K562 (cell line): Measurements from ENCODE around the gene AP1S3. TPM values are rescaled to one million over a fixed set of nuclear protein-coding genes. Genes with fewer than 3 reads are reported as not detected.

ENCODE experiments used
- ATAC-seq: fragments of 200-7000 bp; cut with Tn5 transposase; 3 replicates; pipeline ENCODE4 v1.9.1; 2020; ENCODE audit warnings: moderate library complexity
- BruUV-seq: library from RNA; stranded (reverse); fragments of 400-500 nt; replicated peaks from 2 replicates; lab custom pipeline; 2021; lab: Mats Ljungman, UMichigan
- CTCF ChIA-PET: fragments of 300-600 bp; formaldehyde crosslinking; extraction: SDS; loops from one replicate; lab custom pipeline; 2021; ENCODE audit warnings: low intra/inter-chr PET ratio; lab: Yijun Ruan, JAX
- POLR2A ChIA-PET: fragments of 300-600, 350-650 bp; sonication (Branson Sonifier 250); formaldehyde crosslinking; extraction: SDS; loops from one replicate; lab custom pipeline; 2021; ENCODE audit warnings: antibody characterized with exemption, inconsistent platforms; lab: Yijun Ruan, JAX
- DNase-seq, 4 experiments: peaks; one replicate each; pipeline versions ENCODE4 v3.0.0 to v3.0.0-alpha.2; 2011 to 2018; ENCODE audit warnings: low spot score in 3 of 4, mixed read lengths in 3 of 4; ENCODE audit errors: extremely low read depth in 1 of 4
- FAIRE-seq: peaks from 2 replicates; lab custom pipeline; 2011; peaks lifted over from hg19 to GRCh38; lab: Jason Lieb, UNC
- H2AFZ ChIP-seq: 2 replicates; pipeline ENCODE4 v1.6.0; 2011; ENCODE audit warnings: low read depth, low read length, control low read depth, inconsistent platforms
- H3K27ac ChIP-seq: fragments of 200-600 bp; 3 replicates; pipeline ENCODE4 v1.8.0; 2011; ENCODE audit warnings: low read depth, mild to moderate bottlenecking, control low read depth, inconsistent platforms, low read length, moderate library complexity, mixed read lengths; ENCODE audit errors: extremely low read depth
- H3K27me3 ChIP-seq, 2 experiments: fragments of 300-600 bp in 1 of 2; 2 replicates in 1 of 2; 3 replicates in 1 of 2; pipeline versions ENCODE4 v1.6.0 to v1.8.0; 2011; ENCODE audit warnings: inconsistent platforms in 2 of 2, low read length in 2 of 2, mild to moderate bottlenecking in 1 of 2, mixed read lengths in 1 of 2, moderate library complexity in 1 of 2; ENCODE audit not compliant: control insufficient read depth in 2 of 2, insufficient read depth in 2 of 2
- H3K36me3 ChIP-seq: fragments of 300-600 bp; 3 replicates; pipeline ENCODE4 v1.8.0; 2011; ENCODE audit warnings: mild to moderate bottlenecking, low read length, inconsistent platforms; ENCODE audit not compliant: control insufficient read depth, insufficient read depth
- H3K4me1 ChIP-seq, 2 experiments: fragments of 200-600 bp in 1 of 2; replicated peaks in 1 of 2; 2 replicates in 1 of 2; 3 replicates in 1 of 2; pipeline versions ENCODE4 v1.5.1 to v1.8.0; 2011; ENCODE audit warnings: inconsistent platforms in 2 of 2, low read length in 2 of 2, mild to moderate bottlenecking in 1 of 2, mixed read lengths in 1 of 2, moderate library complexity in 1 of 2; ENCODE audit not compliant: control insufficient read depth in 2 of 2, insufficient read depth in 2 of 2
- H3K4me2 ChIP-seq: 2 replicates; pipeline ENCODE4 v1.6.1; 2011; ENCODE audit warnings: low read length, control low read depth, inconsistent platforms, mixed read lengths; ENCODE audit not compliant: insufficient read depth
- H3K4me3 ChIP-seq: fragments of 200-600 bp; sonication (generic), shearing (Covaris generic); 2 replicates; pipeline ENCODE4 v1.5.1; 2016; ENCODE audit warnings: control low read depth, inconsistent platforms
- H3K79me2 ChIP-seq: fragments of 200-600 bp; 3 replicates; pipeline ENCODE4 v1.8.0; 2011; ENCODE audit warnings: low read length, inconsistent platforms; ENCODE audit not compliant: control insufficient read depth, insufficient read depth
- H3K9ac ChIP-seq, 2 experiments: 2 replicates each; pipeline versions ENCODE4 v1.6.0 to v1.6.1; 2011; ENCODE audit warnings: low read depth in 2 of 2, low read length in 2 of 2, control low read depth in 1 of 2, inconsistent platforms in 1 of 2, mild to moderate bottlenecking in 1 of 2, mixed read lengths in 1 of 2; ENCODE audit not compliant: insufficient read depth in 1 of 2
- H3K9me1 ChIP-seq: one replicate; pipeline ENCODE4 v1.6.0; 2011; ENCODE audit warnings: inconsistent platforms, mild to moderate bottlenecking, low read length, moderate library complexity; ENCODE audit not compliant: control insufficient read depth, insufficient read depth
- H3K9me3 ChIP-seq: replicated peaks from 2 replicates; pipeline ENCODE4 v1.5.1; 2011; ENCODE audit warnings: low read depth, low read length, inconsistent platforms; ENCODE audit not compliant: control insufficient read depth, insufficient read depth
- H4K20me1 ChIP-seq: replicated peaks from 2 replicates; pipeline ENCODE4 v1.6.1; 2011; ENCODE audit warnings: low read length, inconsistent platforms, mixed read lengths; ENCODE audit not compliant: control insufficient read depth, insufficient read depth
- ELF2 ChIP-seq: fragments of 250-450 bp; sonication (Bioruptor Pico); IDR thresholded peaks from 2 replicates; pipeline ENCODE4 v1.5.0; 2021; ENCODE audit warnings: mild to moderate bottlenecking
- HMGN3 ChIP-seq: IDR thresholded peaks from 2 replicates; pipeline ENCODE4 v1.6.1; 2011; ENCODE audit warnings: borderline replicate concordance, low read depth, mild to moderate bottlenecking, mixed read lengths, low read length; ENCODE audit not compliant: insufficient read length; ENCODE audit errors: extremely low read depth
- NFIX ChIP-seq: fragments of 250-450 bp; sonication (Bioruptor Pico); IDR thresholded peaks from 2 replicates; pipeline ENCODE4 v1.4.0; 2020; ENCODE audit warnings: low read depth, mild to moderate bottlenecking, moderate library complexity
- PHB ChIP-seq: fragments of 250-450 bp; sonication (Bioruptor Pico); IDR thresholded peaks from 2 replicates; pipeline ENCODE4 v1.5.0; 2021
- PML ChIP-seq: IDR thresholded peaks from 2 replicates; pipeline ENCODE4 v1.6.1; 2012; ENCODE audit warnings: low read length, inconsistent platforms
- POU5F1 ChIP-seq: fragments of 150-350 bp; IDR thresholded peaks from 2 replicates; pipeline ENCODE4 v1.6.1; 2014; ENCODE audit warnings: borderline replicate concordance, low read length, low read depth, mild to moderate bottlenecking; ENCODE audit not compliant: partially characterized antibody
- RBM22 ChIP-seq: fragments of 200-400 bp; formaldehyde crosslinking; IDR thresholded peaks from 2 replicates; pipeline ENCODE4 v1.6.1; 2018; ENCODE audit warnings: low read length, low read depth; ENCODE audit not compliant: poor library complexity, severe bottlenecking
- SMARCA4 ChIP-seq: fragments of 450-650 bp; IDR thresholded peaks from 2 replicates; pipeline ENCODE4 v1.6.1; 2016
- TCF7 ChIP-seq: sonication (generic); IDR thresholded peaks from 2 replicates; pipeline ENCODE4 v1.6.1; 2016; ENCODE audit warnings: antibody characterized with exemption, borderline replicate concordance
- YBX1 ChIP-seq: fragments of 450-650 bp; IDR thresholded peaks from 2 replicates; pipeline ENCODE4 v1.7.1; 2016; ENCODE audit warnings: mild to moderate bottlenecking
- WGBS: fragments of 100-300 bp; shearing (Covaris generic); methylation state at CpG from one replicate; pipeline ENCODE4 v1.1.6; 2016; ENCODE audit warnings: low coverage, mixed read lengths; ENCODE audit not compliant: insufficient coverage; ENCODE audit errors: missing lambda C conversion rate; 5-methylcytosine and 5-hydroxymethylcytosine counted together
- in situ Hi-C: fragments of 300-500 bp; cut with MboI; formaldehyde crosslinking; loops from 4 replicates; pipeline ENCODE4 v1.15.0; 2018; ENCODE audit warnings: inconsistent platforms, mixed read lengths
- intact Hi-C: fragments of 100-400 bp; cut with micrococcal nuclease; formaldehyde crosslinking; loops from 2 replicates; pipeline ENCODE4 v1.14.2; 2022
- polyA plus RNA-seq, 8 experiments: library from polyadenylated mRNA; depleted of rRNA in 4 of 8; stranded (reverse) in 5 of 8; unstranded in 3 of 8; fragments of >200 nt; fragmentation: Nextera tagmentation in 2 of 8; fragmentation: Illumina TruSeq in 1 of 8; extraction: Ambion mirVana in 2 of 8; extraction: Trizol in 1 of 8; gene quantifications; 2 replicates each; pipeline versions ENCODE4 v1.2.1 to v1.2.3, GENCODE V29; 2011 to 2014; ENCODE audit warnings: inconsistent platforms in 1 of 8, missing spikeins in 1 of 8
- total RNA-seq, 7 experiments: library from RNA; depleted of rRNA in 6 of 7; stranded (reverse); fragments of >200 nt in 6 of 7; fragmentation: Illumina TruSeq in 2 of 7; extraction: Trizol in 2 of 7; gene quantifications; 2 replicates each; pipeline versions ENCODE4 v1.2.1 to v1.2.3, GENCODE V29; 2011 to 2021; ENCODE audit warnings: low replicate concordance in 1 of 7
- TF ChIP-seq, protein P1 (sequence below): fragments of 450-650 bp; formaldehyde crosslinking; IDR thresholded peaks from 2 replicates; pipeline ENCODE4 v1.4.0; 2020; ENCODE audit warnings: mild to moderate bottlenecking, mixed read lengths

The AP1S3 gene
- total and polyA plus RNA-seq, 9 of the 15 experiments (the other 6 are each of a cell fraction or from before 2014, with no cell fraction given), result 0.50 to 3.8 (median 2.1) TPM

DNA sequence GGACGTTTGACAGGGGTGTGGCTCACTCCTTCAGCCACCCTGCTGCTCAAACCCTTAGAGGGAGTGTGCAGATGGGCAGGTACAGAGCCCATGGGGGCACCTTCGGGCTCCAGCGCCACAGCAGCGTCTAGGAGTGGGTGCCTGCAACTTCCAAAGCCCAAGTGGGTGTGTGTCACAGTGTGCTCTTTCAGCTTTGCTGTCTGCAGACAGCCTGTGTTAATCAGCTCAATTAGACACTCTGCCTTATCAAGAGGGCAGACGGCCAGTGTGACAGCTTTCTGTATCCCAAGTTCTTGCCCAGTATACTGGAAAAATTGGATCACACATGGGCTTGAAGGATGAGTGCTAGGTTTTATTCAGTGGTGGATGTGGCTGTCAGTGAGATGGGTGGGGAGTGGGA is 96.7 kb downstream of the AP1S3 start:
- WGBS, result 3% methylated on average over 5 of the region's 5 CpGs
- POLR2A ChIA-PET, result no interaction called here

More for the DNA sequence above, 96.7 kb downstream of the AP1S3 start:
- H3K27ac ChIP-seq, result no peak overlapping the region
- in situ Hi-C loops, result no loop called here
- BruUV-seq, result no TSS peak
- FAIRE-seq (no peak), DNase-seq (no peak), ATAC-seq (no peak)
- no peaks in the 10 kb centered on the region for H3K9me1 ChIP-seq
- H3K4me3 ChIP-seq, result no peak overlapping the region
- no peaks in the 10 kb centered on the region; a peak in 1 of 5 replicates for H3K4me1 ChIP-seq
- H2AFZ ChIP-seq, result no peak overlapping the region
- no peak overlapping the region for H3K4me2 ChIP-seq
- H3K36me3 ChIP-seq, result no peaks in the 10 kb centered on the region
- H4K20me1 ChIP-seq, result no peaks in the 10 kb centered on the region
- no peaks in the 10 kb centered on the region for H3K27me3 ChIP-seq
- intact Hi-C loops, result no loop called here
- no peak overlapping the region; a peak in 1 of 4 replicates for H3K9ac ChIP-seq
- no peaks in the 10 kb centered on the region for H3K79me2 ChIP-seq
- no peak for TF ChIP-seq NFIX (CRISPR knock-in tag)
- no peak for TF ChIP-seq RBM22
- no peak for TF ChIP-seq TCF7
- TF ChIP-seq YBX1, result no peak
- TF ChIP-seq PHB (CRISPR knock-in tag), result no peak
- no peak for TF ChIP-seq SMARCA4
- no peak for TF ChIP-seq ELF2 (CRISPR knock-in tag)
- TF ChIP-seq, protein P1, sequence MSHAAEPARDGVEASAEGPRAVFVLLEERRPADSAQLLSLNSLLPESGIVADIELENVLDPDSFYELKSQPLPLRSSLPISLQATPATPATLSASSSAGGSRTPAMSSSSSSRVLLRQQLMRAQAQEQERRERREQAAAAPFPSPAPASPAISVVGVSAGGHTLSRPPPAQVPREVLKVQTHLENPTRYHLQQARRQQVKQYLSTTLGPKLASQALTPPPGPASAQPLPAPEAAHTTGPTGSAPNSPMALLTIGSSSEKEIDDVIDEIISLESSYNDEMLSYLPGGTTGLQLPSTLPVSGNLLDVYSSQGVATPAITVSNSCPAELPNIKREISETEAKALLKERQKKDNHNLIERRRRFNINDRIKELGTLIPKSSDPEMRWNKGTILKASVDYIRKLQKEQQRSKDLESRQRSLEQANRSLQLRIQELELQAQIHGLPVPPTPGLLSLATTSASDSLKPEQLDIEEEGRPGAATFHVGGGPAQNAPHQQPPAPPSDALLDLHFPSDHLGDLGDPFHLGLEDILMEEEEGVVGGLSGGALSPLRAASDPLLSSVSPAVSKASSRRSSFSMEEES, result no peak
- no peak for TF ChIP-seq POU5F1
- no peak for TF ChIP-seq HMGN3
- TF ChIP-seq PML, result no peak
- H3K9me3 ChIP-seq, result no peaks in the 10 kb centered on the region
- CTCF ChIA-PET, result no interaction called here
